Cerebellar nuclear complex (tissue), 1 donor: Measurements from ENCODE around the gene IL15.

Experiments used
- DNase-seq, 2 experiments: peaks; one replicate each; lab custom pipeline; 2025; lab: John Stamatoyannopoulos, UW

The IL15 gene

DNA sequence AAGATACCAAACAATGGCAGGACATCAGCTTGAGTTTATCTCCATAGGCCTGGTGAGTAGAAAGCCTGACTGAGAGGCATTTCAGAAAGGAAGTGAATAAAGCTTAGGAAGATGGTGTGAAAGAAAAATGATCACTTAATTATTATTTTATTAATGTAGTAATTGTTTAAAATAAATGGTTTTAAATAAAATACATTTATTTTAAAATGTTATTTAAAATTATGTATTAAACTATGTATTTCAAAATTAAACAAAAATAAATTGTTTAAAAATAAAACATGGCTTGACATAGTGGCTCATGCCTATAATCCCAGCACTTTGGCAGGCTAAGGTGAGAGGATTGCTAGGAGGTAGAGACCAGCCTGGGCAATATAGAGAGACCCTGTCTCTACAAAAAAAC lies 145.8 kb downstream of the IL15 start:
- no peak for DNase-seq
